ENCODE data around the gene WFDC5.
"Not testable (repeated sequence)": the region's sequence is repeated elsewhere in the genome, so short reads cannot be mapped to it uniquely, and the experiment has no call there.

WFDC5 gene

GRCh38 chr20:45140836-45141235 lies 25.9 kb upstream of the WFDC5 start:
- WGBS, 2 experiments (ENCODE audit: insufficient coverage in 2 of 2): 80 to 89% methylated on average over 1 of the region's 4 CpGs
- Histone ChIP-seq H3K36me3 (ENCODE audit: control insufficient read depth, insufficient read depth, low read length) (no peaks in the 10 kb centered on the region), H3K9me3 (ENCODE audit: control insufficient read depth, low read length) (no peaks in the 10 kb centered on the region), H3K4me3 (ENCODE audit: extremely low read depth, insufficient read depth, low read length, poor library complexity, severe bottlenecking) (no peak overlapping the region), H3K4me1 (ENCODE audit: control insufficient read depth, insufficient read depth, low read length, poor library complexity, severe bottlenecking) (no peaks in the 10 kb centered on the region), H3K27ac (ENCODE audit: low read depth, low read length, severe bottlenecking) (no peak overlapping the region)

GRCh38 chr20:45139733-45140375 lies 24.9 kb upstream of the WFDC5 start:
- H3K4me3 ChIP-seq (ENCODE audit: extremely low read depth, insufficient read depth, low read length, poor library complexity, severe bottlenecking); H3K9me3 ChIP-seq (ENCODE audit: control insufficient read depth, low read length); H3K27ac ChIP-seq (ENCODE audit: low read depth, low read length, severe bottlenecking); H3K4me1 ChIP-seq (ENCODE audit: control insufficient read depth, insufficient read depth, low read length, poor library complexity, severe bottlenecking); H3K36me3 ChIP-seq (ENCODE audit: control insufficient read depth, insufficient read depth, low read length): not testable (repeated sequence)
- 73 to 100% methylated on average over 1 of the region's 5 CpGs for WGBS, 2 experiments (ENCODE audit: insufficient coverage in 2 of 2)

GRCh38 chr20:45138561-45139300 lies 23.8 kb upstream of the WFDC5 start:
- Histone ChIP-seq H3K4me1 (ENCODE audit: control insufficient read depth, insufficient read depth, low read length, poor library complexity, severe bottlenecking) (no peaks in the 10 kb centered on the region), H3K27ac (ENCODE audit: low read depth, low read length, severe bottlenecking) (no peak overlapping the region)

GRCh38 chr20:45136911-45137310 lies 21.9 kb upstream of the WFDC5 start:
- H3K36me3 ChIP-seq (ENCODE audit: control insufficient read depth, insufficient read depth, low read length): no peaks in the 10 kb centered on the region
- H3K4me1 ChIP-seq (ENCODE audit: control insufficient read depth, insufficient read depth, low read length, poor library complexity, severe bottlenecking): no peaks in the 10 kb centered on the region
- 71 to 85% methylated on average over 1 to 2 of the region's 2 CpGs for WGBS, 2 experiments (ENCODE audit: insufficient coverage in 2 of 2)
- H3K9me3 ChIP-seq (ENCODE audit: control insufficient read depth, low read length): no peaks in the 10 kb centered on the region
- no peak overlapping the region for H3K4me3 ChIP-seq (ENCODE audit: extremely low read depth, insufficient read depth, low read length, poor library complexity, severe bottlenecking)
- H3K27ac ChIP-seq (ENCODE audit: low read depth, low read length, severe bottlenecking): no peak overlapping the region

More at GRCh38 chr20:45138561-45139300, 23.8 kb upstream of the WFDC5 start:
- Histone ChIP-seq H3K4me3 (ENCODE audit: extremely low read depth, insufficient read depth, low read length, poor library complexity, severe bottlenecking) (no peak overlapping the region), H3K36me3 (ENCODE audit: control insufficient read depth, insufficient read depth, low read length) (no peaks in the 10 kb centered on the region), H3K9me3 (ENCODE audit: control insufficient read depth, low read length) (no peaks in the 10 kb centered on the region)
- 57 to 63% methylated on average over 16 to 17 of the region's 20 CpGs for WGBS, 2 experiments (ENCODE audit: insufficient coverage in 2 of 2)

GRCh38 chr20:45128099-45128498 lies 13.1 kb upstream of the WFDC5 start:
- no peaks in the 10 kb centered on the region for H3K9me3 ChIP-seq (ENCODE audit: control insufficient read depth, low read length)
- no peaks in the 10 kb centered on the region for H3K36me3 ChIP-seq (ENCODE audit: control insufficient read depth, insufficient read depth, low read length)
- H3K4me3 ChIP-seq (ENCODE audit: extremely low read depth, insufficient read depth, low read length, poor library complexity, severe bottlenecking): no peak overlapping the region
- no peak overlapping the region for H3K27ac ChIP-seq (ENCODE audit: low read depth, low read length, severe bottlenecking)
- WGBS, 2 experiments (ENCODE audit: insufficient coverage in 2 of 2): 83 to 96% methylated on average over 2 of the region's 2 CpGs
- H3K4me1 ChIP-seq (ENCODE audit: control insufficient read depth, insufficient read depth, low read length, poor library complexity, severe bottlenecking): no peaks in the 10 kb centered on the region

GRCh38 chr20:45124365-45124764 lies 9.4 kb upstream of the WFDC5 start, which contains the start of gene WFDC12:
Gene WFDC12, minus strand, starts transcription at chr20:45124465. Its CDS starts 18 bp downstream, at chr20:45124447.
- H3K4me1 ChIP-seq (ENCODE audit: control insufficient read depth, insufficient read depth, low read length, poor library complexity, severe bottlenecking): no peaks in the 10 kb centered on the region
- WGBS, 2 experiments (ENCODE audit: insufficient coverage in 2 of 2): 86 to 95% methylated on average over 5 to 6 of the region's 6 CpGs
- H3K36me3 ChIP-seq (ENCODE audit: control insufficient read depth, insufficient read depth, low read length): no peaks in the 10 kb centered on the region
- H3K9me3 ChIP-seq (ENCODE audit: control insufficient read depth, low read length): no peaks in the 10 kb centered on the region
- no peak within 1 kb of the TSS for H3K4me3 ChIP-seq (ENCODE audit: extremely low read depth, insufficient read depth, low read length, poor library complexity, severe bottlenecking)
- H3K27ac ChIP-seq (ENCODE audit: low read depth, low read length, severe bottlenecking): no peak within 1 kb of the TSS

GRCh38 chr20:45121388-45121787 lies 6.4 kb upstream of the WFDC5 start:
- no peaks in the 10 kb centered on the region for H3K4me1 ChIP-seq (ENCODE audit: control insufficient read depth, insufficient read depth, low read length, poor library complexity, severe bottlenecking)
- 100% methylated on average over 1 of the region's 2 CpGs; no CpG with 5 or more reads in 1 of the 2 experiments for WGBS, 2 experiments (ENCODE audit: insufficient coverage in 2 of 2)
- H3K36me3 ChIP-seq (ENCODE audit: control insufficient read depth, insufficient read depth, low read length): no peaks in the 10 kb centered on the region

GRCh38 chr20:45119556-45120266 lies 4.7 kb upstream of the WFDC5 start:
- 92% methylated on average over 2 of the region's 2 CpGs; no CpG with 5 or more reads in 1 of the 2 experiments for WGBS, 2 experiments (ENCODE audit: insufficient coverage in 2 of 2)

More at GRCh38 chr20:45121388-45121787, 6.4 kb upstream of the WFDC5 start:
- Histone ChIP-seq H3K4me3 (ENCODE audit: extremely low read depth, insufficient read depth, low read length, poor library complexity, severe bottlenecking) (no peak overlapping the region), H3K9me3 (ENCODE audit: control insufficient read depth, low read length) (no peaks in the 10 kb centered on the region), H3K27ac (ENCODE audit: low read depth, low read length, severe bottlenecking) (no peak overlapping the region)

GRCh38 chr20:45118028-45118427 lies 3.1 kb upstream of the WFDC5 start:
- H3K36me3 ChIP-seq (ENCODE audit: control insufficient read depth, insufficient read depth, low read length): no peaks in the 10 kb centered on the region
- WGBS, 2 experiments (ENCODE audit: insufficient coverage in 2 of 2): no CpG with 5 or more reads among the region's 2 CpGs
- H3K9me3 ChIP-seq (ENCODE audit: control insufficient read depth, low read length): no peaks in the 10 kb centered on the region
- no peak overlapping the region for H3K4me3 ChIP-seq (ENCODE audit: extremely low read depth, insufficient read depth, low read length, poor library complexity, severe bottlenecking)
- no peaks in the 10 kb centered on the region for H3K4me1 ChIP-seq (ENCODE audit: control insufficient read depth, insufficient read depth, low read length, poor library complexity, severe bottlenecking)
- no peak overlapping the region for H3K27ac ChIP-seq (ENCODE audit: low read depth, low read length, severe bottlenecking)

More at GRCh38 chr20:45119556-45120266, 4.7 kb upstream of the WFDC5 start:
- Histone ChIP-seq H3K4me3 (ENCODE audit: extremely low read depth, insufficient read depth, low read length, poor library complexity, severe bottlenecking) (no peak overlapping the region), H3K36me3 (ENCODE audit: control insufficient read depth, insufficient read depth, low read length) (no peaks in the 10 kb centered on the region), H3K27ac (ENCODE audit: low read depth, low read length, severe bottlenecking) (no peak overlapping the region), H3K9me3 (ENCODE audit: control insufficient read depth, low read length) (no peaks in the 10 kb centered on the region), H3K4me1 (ENCODE audit: control insufficient read depth, insufficient read depth, low read length, poor library complexity, severe bottlenecking) (no peaks in the 10 kb centered on the region)

- no peaks in the 10 kb centered on the region for H3K9me3 ChIP-seq (ENCODE audit: control insufficient read depth, low read length)
- 82 to 85% methylated on average over 3 to 4 of the region's 4 CpGs for WGBS, 2 experiments (ENCODE audit: insufficient coverage in 2 of 2)
Observed at GRCh38 chr20:45117581-45117980, 2.6 kb upstream of the WFDC5 start.

More at GRCh38 chr20:45117581-45117980, 2.6 kb upstream of the WFDC5 start:
- no peaks in the 10 kb centered on the region for H3K4me1 ChIP-seq (ENCODE audit: control insufficient read depth, insufficient read depth, low read length, poor library complexity, severe bottlenecking)
- no peaks in the 10 kb centered on the region for H3K36me3 ChIP-seq (ENCODE audit: control insufficient read depth, insufficient read depth, low read length)
- no peak overlapping the region for H3K27ac ChIP-seq (ENCODE audit: low read depth, low read length, severe bottlenecking)
- no peak overlapping the region for H3K4me3 ChIP-seq (ENCODE audit: extremely low read depth, insufficient read depth, low read length, poor library complexity, severe bottlenecking)

All from mesodermal cell (in vitro differentiated cells).